NCI-H2081 (cell line): Measurements from ENCODE around the gene SEMA4D.

Experiments
- DNase-seq, 2 experiments: peaks; one replicate each; lab custom pipeline; 2025; lab: John Stamatoyannopoulos, UW

The SEMA4D gene, protein sequence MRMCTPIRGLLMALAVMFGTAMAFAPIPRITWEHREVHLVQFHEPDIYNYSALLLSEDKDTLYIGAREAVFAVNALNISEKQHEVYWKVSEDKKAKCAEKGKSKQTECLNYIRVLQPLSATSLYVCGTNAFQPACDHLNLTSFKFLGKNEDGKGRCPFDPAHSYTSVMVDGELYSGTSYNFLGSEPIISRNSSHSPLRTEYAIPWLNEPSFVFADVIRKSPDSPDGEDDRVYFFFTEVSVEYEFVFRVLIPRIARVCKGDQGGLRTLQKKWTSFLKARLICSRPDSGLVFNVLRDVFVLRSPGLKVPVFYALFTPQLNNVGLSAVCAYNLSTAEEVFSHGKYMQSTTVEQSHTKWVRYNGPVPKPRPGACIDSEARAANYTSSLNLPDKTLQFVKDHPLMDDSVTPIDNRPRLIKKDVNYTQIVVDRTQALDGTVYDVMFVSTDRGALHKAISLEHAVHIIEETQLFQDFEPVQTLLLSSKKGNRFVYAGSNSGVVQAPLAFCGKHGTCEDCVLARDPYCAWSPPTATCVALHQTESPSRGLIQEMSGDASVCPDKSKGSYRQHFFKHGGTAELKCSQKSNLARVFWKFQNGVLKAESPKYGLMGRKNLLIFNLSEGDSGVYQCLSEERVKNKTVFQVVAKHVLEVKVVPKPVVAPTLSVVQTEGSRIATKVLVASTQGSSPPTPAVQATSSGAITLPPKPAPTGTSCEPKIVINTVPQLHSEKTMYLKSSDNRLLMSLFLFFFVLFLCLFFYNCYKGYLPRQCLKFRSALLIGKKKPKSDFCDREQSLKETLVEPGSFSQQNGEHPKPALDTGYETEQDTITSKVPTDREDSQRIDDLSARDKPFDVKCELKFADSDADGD

DNA sequence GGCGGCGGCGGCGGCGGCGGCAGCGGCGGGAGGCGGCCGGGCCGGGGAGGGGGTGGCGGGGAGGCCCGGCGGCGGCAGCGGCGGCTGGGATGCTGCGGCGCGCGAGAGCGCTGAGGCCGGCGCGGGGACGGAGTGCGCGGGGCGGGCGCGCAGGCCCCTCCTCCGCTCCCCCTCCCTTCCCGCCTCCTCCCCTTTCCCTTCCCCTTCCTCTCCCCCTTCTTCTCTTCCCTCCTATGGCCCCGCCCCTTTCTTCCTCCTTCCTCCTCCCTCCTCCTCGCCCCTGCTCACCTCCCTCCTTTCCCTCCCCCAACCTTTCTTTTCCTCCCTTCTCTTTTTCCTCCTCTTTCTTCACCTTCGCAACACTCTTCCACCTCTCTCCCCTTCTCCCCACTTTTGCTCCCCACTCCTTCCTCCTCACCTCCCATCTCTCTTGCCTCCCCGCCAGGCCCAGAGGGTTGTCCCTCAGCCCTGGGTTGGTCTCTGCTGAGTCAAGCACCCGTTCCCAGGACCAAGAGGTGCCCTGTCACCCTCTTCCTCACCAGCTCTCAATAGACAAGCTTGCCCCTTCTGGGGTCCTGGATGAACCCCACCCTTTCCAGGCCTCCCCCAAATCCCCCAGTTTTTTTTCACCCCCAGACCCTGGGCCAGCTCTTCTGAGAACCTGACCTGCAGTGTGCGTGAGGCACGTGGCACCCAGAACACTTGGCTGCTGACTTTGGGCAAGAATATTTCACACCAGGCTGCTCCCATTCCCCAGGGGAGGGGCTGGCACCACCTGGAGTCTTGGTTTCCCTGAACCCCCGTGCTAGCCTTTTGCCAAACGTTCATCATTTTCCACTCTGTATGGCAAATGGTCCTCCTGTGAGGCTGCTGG lies at the start of gene SEMA4D:
SEMA4D (minus strand) TSS at position 136 of the 874 bp plus-strand sequence. CDS start 92,657 bp downstream, outside the sequence.
- DNase-seq = peak; percentile 48 to 65

DNA sequence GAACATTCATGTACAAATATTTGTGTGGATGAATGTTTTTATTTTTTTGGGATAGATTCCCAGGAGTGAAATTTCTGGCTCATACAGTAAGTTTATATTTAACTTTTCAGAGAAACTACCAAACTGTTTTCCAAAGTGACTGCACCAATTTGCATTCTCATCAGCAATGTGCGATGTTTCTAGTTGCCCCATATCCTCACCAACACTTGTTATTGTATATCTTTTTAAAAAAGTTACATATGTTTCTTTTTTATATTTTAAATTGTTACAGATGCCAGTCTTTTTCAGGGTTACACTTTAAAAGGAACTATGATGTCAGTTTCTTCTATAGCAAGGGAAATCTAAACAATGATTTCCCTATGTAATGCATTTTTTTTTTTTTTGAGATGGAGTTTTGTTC lies 49.1 kb upstream of the SEMA4D start:
- no peak for DNase-seq

DNA sequence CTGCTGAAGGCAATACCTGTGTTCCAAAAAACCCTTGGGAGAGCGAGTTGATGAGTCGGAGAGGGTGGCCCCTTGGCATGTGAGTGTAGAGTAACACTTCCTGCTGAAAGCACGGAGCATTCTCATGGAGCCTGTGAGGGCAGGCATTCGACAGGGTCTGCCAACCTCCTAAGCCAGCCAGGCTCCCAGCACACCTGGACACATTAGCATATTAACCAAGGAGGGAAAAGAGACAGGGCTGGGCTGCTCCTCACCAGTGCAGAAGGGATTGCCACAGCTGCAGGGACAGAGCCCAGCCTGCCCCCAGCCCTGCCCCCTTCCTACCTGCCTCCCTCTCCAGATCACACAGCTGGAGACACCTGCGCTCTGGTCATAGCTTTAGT lies 46.4 kb upstream of the SEMA4D start:
- no peak for DNase-seq

DNA sequence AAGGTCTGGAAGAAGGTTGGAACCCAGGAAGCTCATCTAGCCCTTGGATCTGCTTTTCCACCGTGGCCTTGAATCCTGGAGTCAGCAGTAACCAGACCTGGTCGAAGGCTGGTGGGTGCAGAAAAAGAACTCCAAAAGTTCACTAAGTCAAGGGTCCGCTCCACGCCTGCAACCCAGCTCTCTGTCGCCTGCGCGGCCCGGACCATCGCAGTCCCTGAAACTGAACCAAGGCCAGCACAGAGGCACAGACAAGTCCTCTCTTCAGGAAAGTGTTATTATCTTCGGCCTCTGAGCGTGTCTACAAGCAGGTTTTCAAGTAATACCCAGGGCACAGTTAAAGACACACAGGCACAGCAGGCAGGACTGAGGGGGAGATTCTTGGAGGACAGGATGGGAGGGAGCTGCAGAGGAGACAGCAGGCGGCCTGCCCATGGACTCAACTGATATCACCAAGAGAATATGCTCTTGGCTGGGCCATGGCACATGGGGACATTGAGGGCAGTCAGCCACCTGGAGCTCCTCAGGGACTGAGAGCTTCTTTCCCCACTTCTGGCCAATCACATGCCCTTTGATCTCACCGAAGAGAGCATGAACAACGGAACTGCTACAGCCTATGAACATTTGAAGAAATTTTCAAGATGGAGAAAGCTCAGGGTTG lies 45.8 kb upstream of the SEMA4D start:
- no peak for DNase-seq

DNA sequence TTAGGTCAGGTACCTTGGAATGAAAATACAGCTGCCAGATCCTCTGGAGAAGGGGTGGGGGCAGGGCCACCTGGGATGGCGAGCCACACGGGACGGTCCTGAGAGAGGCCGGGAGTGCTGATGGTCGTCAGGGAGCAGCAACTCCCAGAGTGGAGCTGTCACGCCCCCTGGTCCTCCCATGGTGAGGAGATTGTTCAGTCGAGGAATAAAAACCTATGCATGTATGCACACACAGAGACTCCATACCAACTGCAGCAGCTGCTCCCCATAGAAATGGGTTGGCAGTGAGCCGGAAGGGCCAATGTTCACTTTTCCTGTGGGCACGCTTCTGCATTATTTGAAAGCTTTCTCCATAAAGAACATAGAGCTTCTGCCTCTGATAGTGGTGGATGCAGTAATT lies 45.2 kb upstream of the SEMA4D start:
- DNase-seq = no peak

DNA sequence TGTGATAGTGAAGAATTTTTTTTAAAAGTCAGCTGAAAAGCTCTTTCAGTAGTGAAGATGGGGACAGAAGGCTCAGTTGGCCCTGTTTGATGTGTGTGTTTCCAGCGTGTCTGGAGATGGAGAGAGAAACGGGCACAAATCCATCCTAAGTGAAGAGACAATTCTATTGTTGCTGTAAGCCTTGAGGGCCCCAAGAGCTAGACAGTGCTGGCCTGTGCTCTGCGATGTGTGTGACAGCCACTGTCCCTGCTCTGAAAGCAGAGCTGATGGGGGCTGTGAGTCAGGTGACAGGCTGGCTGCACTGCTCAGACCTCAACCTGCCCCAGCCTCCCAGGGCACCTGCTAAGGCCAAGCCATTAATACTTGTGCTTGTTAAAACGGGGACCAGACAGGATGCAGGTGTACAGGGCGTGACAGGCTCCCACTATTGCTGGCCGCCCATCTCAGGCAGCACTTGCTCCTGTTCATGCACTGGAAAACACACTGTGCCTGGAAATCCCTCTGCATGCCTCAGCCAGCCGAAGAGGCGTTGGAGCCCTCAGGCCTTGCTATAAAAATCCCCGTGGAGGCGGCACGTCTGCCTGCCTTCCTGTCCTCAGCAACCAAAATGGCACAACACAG lies 44.6 kb upstream of the SEMA4D start:
- DNase-seq = no peak

DNA sequence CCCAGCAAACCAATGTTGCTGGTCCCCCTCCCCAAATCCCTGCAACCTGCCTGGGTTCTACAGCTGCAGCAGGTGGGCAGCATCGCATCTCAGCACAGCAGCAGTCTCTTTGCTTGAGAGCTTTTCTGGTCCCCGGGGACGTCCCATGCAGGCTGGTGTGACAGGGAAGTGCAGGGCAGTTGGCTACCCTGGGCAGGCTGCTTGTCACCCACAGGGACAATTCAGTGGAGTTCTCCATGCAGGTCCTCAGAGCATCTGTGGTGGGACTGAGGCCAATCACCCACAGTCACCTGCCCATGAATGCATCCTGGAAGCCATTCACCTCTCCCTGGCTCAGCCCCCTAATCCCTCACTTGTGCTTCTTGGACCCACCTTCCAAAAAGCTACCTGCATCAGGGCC lies 43.9 kb upstream of the SEMA4D start:
- no peak for DNase-seq

DNA sequence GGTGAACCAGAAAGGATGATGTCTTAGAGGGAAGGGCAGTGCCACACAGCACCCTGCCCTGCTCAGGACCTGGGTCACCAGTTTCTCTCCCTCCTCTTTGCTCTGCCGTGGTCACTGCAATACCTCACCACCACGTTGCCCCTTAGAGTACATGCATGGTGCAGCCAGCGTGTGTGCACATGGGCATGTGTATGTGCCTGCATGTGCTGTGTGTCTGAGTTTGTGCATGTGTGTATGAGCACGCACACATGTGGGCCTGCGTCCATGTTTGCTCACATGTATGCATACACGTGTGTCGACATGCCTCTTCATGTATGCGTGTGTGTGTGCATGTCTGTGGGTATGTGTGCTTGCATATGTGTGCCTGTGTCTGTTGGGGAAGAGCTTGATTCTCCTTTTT lies 41.5 kb upstream of the SEMA4D start:
- DNase-seq = no peak

DNA sequence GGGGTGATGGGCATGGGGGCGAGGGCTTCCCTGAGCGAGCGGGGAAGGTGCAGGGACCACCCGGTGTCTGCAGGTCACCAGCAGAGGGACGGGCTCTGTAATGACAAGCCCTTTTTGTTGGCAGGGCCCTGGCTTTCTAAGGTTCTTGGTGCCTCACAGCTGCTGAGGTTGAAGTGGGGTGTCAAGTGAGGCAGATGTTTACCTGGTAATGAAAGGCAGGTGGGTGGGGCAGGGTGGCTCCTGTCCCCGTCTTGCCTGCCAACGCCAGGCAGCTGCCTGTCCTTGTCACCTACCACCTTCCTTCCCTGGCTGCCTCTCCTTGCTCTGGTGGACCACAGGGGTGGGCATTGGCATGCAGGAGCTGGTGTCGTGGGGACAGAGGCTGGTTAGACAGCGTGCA lies 41.0 kb upstream of the SEMA4D start:
- no peak for DNase-seq

DNA sequence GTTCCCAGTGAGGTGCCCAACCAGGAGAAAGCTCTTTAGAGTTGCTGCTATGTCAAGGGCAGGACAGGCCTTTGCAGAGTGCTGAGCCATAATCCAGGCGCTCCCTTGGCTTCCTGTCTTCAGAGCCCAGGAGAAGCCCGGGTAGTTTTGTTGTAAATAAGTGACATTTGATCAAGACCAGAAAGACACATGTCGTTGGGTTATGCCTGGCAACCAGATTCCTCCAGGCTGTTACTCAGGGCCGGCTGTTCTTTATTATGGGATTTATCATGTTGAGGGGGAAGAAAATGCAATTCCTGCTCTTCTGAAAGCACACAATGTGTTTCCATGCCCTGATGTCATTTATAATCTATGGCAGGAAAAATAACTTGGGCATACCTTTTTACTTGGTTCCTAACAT lies 39.3 kb upstream of the SEMA4D start:
- DNase-seq = no peak

DNA sequence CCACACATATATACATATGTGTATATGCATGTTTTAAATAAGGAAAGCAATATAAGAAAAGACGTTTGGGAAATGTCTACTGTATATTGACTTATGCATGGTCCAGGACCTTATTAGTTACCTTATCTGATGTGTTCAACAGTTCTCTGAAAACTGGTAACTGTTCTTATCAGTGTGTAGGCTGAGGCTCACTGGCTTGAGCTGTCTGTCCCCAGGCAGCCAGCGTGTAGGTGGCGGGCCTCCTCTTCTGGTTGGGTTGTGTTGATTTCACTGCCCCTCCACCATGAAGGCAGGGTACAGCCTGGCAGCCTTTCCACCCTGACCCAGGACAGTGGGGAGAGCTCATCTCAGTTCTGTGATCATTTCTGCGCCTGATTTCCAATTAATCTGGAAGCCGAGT lies 38.7 kb upstream of the SEMA4D start:
- no peak for DNase-seq

DNA sequence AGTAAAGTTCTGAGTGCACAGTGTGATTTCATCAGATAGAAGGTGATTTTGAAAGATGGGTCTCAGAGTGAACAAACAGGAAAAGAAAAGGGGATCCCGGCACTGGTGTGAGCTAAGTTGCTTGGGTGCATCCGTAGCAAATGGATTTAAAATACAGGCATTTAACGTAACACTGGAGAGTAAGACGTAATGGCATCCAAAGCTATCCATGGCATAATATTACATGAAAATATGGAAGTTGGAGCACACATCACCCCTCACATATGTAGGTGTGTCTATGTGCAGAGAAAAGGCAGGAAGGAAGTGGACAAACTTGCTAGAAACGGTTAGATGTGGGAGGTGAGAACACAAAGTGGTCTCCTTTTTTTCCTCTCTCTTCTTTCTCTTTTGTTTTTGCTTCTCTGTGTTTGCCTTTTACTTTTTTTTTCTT lies 38.2 kb upstream of the SEMA4D start:
- no peak for DNase-seq

DNA sequence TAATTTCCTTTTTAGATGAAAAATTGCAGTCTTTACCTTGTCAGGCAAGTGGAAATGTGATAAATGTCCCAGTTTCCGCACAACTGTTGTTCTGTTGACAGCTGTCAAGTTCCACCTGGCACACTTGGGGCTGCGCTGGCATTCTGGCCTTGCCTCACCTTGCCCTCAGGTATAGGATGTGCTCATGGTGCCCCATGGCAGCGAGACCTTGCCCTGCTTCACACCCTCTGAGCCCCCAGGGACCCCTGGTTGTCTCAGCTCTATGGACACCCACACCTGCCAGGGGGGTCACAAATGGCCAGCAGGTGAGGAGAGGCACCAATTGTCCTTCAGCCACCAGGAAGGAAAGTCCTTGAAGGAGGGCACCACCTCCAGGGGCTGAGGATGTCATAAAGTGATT lies 37.5 kb upstream of the SEMA4D start:
- no peak for DNase-seq

DNA sequence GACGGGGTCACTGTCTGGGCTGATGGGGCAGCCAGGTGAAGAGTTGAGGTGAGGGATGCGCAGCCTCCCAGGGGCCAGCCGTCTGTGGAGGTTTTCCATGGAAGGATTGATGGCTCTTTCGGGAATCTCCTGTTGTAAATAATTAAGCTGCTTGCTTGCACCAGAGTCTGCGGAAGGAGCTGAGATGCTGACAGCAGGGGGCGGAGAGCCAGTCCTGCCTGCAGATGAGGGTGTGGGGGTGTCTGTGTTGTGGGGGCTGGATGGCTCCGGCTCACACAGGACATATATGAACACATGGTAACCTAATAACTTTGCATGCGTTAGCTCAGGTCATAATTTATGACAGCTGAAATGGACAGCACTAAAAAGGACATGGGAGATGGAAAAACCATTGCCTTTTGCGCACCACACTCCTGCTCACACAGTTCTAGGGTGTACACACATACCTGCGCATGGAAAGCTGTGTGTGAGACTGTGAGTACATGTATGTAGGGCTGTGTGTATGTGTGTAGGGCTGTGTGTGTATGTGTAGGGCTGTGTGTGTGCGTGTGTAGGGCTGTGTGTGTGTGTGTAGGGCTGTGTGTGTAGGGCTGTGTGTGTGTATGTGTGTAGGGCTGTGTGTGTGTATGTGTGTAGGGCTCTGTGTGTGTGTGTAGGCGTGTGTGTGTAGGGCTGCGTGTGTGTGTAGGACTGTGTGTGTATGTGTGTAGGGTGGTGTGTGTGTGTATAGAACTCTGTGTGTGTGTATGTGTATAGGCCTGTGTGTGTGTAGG lies 36.8 kb upstream of the SEMA4D start:
- no peak for DNase-seq

DNA sequence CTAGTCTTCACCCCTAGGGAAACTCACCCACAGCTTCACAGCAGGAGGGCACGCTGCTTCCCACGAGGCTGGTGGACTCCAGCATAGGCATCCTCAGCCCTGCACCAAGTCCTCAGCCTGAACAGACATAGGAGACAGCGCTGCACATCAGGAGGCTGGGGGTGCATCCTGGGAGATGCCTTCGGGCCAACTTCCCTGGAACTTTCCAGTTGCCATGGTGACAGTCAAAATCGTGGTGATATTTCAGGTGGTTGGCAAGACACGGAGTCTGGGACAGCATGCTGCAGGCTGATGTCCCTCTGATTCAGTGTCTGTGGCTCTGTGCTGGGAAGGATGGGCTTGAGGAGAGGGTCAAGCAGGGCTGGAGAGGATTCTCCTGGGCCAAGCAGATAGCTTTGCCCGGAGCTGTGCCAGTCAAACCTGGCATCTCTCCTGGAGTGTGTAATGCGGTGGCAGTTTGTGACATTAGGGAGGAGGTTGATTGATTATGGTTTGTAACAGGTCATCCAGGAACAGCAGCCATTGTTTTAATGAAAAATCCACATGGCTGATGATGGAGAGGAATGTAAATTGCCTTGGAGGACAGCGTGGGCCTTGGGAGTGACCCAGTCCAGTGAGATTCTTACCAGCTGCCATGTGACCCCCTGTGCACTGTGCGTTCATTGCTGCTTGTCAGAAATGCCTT lies 35.6 kb upstream of the SEMA4D start:
- no peak for DNase-seq

DNA sequence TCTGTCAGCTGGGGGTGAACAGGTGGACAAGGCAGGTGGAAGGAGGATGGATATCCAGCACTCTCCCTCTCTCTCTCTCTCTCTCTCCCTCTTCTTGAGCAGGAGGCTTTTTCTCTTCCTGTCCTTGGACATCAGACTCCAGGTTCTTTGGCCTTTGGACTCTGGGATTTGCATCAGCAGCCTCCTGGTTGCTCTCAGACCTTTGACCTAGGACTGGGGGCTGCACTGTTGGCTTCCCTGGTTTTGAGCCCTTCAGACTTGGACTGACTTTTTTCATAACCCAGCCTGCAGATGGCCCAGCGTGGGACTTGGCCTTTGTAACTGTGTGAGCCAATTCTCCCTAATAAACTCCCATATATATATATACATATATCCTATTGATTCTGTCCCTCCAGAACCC lies 35.0 kb upstream of the SEMA4D start:
- DNase-seq = no peak

DNA sequence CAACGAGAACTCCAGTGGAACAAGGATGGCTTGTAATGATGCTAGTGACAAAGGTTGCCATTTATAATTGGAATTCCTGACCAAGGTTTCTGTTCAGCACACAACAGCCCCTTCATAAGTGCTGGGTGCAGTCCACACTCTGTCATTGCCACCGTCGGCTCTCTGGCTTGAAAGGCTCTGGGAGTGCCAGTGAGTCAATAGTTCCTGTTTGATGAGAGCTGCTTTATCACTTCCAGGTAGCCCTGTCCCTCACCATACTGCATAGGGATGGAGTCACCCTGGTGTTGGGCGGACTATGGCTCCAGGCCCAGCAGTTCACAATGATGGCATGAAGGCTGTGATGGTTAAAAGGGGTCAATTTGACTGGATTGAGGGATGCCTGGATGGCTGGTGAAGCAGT lies 34.6 kb upstream of the SEMA4D start:
- DNase-seq = no peak

DNA sequence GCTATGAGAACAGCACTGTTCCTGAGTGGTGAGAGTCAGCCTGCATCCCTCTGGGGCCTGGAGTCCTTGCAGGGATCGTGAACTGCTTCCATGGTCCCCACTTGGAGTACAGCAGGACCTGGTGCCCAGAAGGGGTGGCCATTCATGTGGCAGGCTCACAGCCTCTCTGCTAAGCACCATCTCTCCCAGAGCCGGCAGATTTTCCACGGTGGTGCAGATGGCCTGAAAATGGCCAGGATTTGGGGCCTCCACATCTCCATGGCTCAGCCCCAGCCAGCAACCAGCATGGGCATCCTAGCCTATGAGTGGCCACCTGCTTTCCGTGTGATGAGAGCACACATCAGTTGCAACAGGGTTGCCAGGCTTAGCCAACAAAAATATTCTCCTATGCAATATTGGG lies 33.9 kb upstream of the SEMA4D start:
- no peak for DNase-seq

DNA sequence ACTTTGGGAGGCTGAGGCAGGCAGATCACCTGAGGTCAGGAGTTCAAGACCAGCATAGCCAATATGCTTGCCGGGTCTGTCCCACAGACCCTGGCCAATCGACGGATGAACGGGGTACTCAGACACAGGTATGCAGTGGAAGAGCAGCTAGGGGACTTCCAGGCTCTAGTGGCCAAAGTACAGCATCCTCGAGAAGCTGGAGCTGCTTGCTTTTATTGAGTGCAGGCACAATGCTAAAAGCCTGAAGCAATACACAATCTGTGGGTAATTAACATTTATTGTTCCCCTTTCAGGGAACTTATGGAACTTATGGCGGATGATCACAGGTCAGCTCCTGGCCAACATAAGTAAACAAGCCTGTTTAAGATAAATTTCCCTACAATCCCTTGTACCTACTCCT lies 32.8 kb upstream of the SEMA4D start:
- DNase-seq = no peak
